ENCODE results near the gene TPSB2. TPM values are rescaled to one million over a fixed set of nuclear protein-coding genes. Genes with fewer than 3 reads are reported as not detected.

Gene TPSB2
- total and polyA plus RNA-seq, 9 of the 15 experiments (the other 6 are each of a cell fraction or from before 2014, with no cell fraction given): 0.18 TPM; not detected in 8

GRCh38 chr16:1182950-1183907, 46.8 kb downstream of the TPSB2 start (continued):
- TF ChIP-seq SRF (CRISPR knock-in tag; IDR thresholded peaks at IDR 0.05): no peak
- TF ChIP-seq SLC30A9 (CRISPR knock-in tag; IDR thresholded peaks at IDR 0.05): no peak
- TF ChIP-seq SMARCA4 (IDR thresholded peaks at IDR 0.05): no peak
- TF ChIP-seq ZBTB8A (IDR thresholded peaks at IDR 0.05; ENCODE audit: partially characterized antibody): no peak
- no peak for TF ChIP-seq FOXO4 (CRISPR knock-in tag; IDR thresholded peaks at IDR 0.05)
- no peak for TF ChIP-seq DMBX1 (CRISPR knock-in tag; IDR thresholded peaks at IDR 0.05; ENCODE audit: borderline replicate concordance)
- TF ChIP-seq HDAC8 (tag; IDR thresholded peaks at IDR 0.05): no peak
- no peak for TF ChIP-seq NBN (IDR thresholded peaks at IDR 0.05; ENCODE audit: low read depth)
- TF ChIP-seq ARID2 (IDR thresholded peaks at IDR 0.05): no peak
- no peak for TF ChIP-seq BRCA1 (IDR thresholded peaks at IDR 0.05)
- no peak for TF ChIP-seq BRCA1 (CRISPR knock-in tag; IDR thresholded peaks at IDR 0.05)

Data from K562 (cell line).